Stimulated activated CD8-positive, alpha-beta memory T cell treated with anti-CD3 and anti-CD28 coated beads, Interleukin-7, amount 100 ng/mL, for 4 hours (primary cell): ENCODE results near the gene NDOR1.

Experiments used
- DNase-seq, 2 donors: peaks; one replicate each; pipeline ENCODE4 v3.0.0-alpha.2; 2020; ENCODE audit warnings: low read depth in 2 of 2

The NDOR1 gene

DNA sequence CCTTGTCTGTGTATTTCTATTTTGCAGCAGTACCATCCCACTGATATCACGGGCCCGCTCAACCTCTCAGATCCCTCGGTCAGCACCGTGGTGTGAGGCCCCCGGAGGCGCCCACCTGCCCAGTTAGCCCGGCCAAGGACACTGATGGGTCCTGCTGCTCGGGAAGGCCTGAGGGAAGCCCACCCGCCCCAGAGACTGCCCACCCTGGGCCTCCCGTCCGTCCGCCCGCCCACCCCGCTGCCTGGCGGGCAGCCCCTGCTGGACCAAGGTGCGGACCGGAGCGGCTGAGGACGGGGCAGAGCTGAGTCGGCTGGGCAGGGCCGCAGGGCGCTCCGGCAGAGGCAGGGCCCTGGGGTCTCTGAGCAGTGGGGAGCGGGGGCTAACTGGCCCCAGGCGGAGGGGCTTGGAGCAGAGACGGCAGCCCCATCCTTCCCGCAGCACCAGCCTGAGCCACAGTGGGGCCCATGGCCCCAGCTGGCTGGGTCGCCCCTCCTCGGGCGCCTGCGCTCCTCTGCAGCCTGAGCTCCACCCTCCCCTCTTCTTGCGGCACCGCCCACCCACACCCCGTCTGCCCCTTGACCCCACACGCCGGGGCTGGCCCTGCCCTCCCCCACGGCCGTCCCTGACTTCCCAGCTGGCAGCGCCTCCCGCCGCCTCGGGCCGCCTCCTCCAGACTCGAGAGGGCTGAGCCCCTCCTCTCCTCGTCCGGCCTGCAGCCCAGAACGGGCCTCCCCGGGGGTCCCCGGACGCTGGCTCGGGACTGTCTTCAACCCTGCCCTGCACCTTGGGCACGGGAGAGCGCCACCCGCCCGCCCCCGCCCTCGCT, 37.5 kb upstream of the NDOR1 start:
- no peak for DNase-seq

DNA sequence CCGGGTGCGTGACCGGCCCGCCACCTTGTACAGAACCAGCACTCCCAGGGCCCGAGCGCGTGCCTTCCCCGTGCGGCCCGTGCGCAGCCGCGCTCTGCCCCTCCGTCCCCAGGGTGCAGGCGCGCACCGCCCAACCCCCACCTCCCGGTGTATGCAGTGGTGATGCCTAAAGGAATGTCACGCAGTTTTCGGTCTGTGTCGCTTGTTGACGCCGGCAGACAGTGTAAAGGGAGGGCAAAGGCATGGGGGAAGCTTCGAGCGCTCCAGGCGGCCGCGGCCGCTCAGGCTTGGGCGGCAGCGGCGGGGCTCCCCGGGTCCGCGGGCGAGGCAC, 37.0 kb upstream of the NDOR1 start:
- DNase-seq: no peak

DNA sequence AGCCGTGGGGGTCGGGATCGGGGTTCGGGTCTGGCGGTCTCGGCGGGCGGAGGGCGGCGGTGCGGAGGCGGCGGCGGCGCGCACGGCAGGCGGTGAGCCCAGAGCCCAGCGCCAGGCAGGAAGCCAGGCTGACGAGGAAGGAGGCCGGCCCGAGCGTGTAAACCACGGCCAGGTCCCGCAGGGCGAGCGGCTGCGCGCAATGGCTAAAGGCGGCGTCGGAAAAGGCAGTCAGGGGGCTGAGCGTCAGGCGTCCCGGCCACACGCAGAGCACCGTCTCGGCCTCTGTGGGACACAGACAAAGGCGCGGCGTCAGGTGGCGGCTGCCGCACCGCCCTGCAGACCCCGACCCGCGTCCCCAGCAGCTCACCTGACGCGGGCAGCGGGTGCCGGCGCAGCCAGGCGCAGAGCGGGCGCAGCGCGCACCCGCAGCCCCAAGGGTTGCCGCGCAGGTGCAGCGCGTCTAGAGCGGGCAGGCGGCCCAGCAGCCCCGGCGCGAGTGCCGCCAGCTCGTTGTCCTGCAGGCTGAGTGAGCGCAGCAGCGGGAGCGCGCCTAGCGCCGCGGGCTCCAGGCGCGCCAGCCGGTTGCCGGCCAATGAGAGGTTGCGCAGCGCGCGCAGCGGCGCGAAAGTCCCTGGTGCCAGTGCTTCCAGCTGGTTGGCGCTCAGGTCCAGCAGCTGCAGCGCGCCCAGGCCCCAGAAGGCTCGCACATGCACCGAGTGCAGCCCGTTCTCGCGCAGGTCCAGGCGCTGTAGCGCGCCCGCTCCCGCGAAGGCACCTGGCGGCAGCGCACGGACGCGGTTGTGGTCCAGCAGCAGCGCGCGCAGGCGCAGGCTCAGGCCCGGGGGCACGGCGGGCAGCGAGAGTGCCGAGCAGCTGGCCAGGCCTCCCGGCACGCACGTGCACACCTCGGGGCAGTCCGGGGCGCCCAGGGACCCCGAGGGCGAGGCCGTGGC, 36.3 kb upstream of the NDOR1 start:
- DNase-seq: no peak

DNA sequence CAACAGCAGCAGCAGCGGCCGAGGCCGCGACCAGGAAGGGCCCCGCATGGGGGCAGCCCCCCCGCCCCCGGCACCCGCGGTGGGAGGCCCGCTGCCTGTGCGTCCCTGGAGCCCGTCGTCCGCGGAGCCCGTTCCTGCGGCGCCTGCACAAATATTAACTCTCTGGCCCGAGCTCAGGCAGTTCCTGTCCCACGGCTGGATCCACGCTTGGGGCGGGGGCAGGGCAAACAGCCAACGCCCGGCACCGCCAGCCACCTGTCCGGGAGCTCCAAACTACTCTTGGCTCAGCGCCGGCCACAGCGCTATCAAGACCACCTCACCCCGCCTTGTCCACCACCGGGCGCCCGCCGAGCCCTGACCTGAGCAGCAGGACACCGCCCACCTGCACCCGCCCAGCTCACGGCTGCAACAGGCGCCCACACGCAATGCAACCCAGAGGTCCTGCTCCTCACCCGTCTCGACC, 35.6 kb upstream of the NDOR1 start, which contains the start of gene LRRC26:
TSS of gene LRRC26 (minus strand) at position 156 of the 463 bp plus-strand sequence. CDS start at position 48, 108 bp downstream.
- DNase-seq: no peak

DNA sequence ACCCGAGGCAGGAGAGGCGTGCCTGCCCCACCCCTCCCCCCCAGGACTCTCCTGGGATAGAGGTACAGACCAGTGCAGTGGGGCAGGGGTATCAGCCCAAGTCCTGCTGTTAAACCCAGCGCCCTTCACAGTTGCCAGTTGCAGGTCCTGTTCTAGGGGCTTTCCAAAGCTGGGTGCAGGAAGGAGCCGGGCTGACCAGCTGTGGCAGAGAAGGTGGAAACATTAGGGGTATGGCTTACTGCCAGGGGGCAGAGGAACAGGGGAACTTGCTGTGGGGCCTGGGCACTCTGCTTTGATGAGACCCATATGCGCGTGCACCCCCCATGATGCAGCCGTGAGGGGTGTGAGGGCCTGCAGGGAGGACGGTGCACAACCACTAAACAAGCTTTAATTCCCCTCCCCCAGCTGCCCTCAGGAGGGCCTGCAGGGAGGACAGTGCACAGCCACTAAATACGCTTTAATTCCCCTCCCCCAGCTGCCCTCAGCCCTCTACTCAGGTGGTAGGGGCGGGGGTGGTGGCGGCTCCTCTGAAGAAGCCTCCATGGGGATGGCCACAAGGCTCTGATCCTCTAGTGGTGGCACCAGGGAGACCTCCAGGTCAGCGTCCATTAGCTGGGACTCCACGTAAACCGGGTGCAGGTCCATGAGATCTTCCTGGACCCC, 34.9 kb upstream of the NDOR1 start:
- no peak for DNase-seq

DNA sequence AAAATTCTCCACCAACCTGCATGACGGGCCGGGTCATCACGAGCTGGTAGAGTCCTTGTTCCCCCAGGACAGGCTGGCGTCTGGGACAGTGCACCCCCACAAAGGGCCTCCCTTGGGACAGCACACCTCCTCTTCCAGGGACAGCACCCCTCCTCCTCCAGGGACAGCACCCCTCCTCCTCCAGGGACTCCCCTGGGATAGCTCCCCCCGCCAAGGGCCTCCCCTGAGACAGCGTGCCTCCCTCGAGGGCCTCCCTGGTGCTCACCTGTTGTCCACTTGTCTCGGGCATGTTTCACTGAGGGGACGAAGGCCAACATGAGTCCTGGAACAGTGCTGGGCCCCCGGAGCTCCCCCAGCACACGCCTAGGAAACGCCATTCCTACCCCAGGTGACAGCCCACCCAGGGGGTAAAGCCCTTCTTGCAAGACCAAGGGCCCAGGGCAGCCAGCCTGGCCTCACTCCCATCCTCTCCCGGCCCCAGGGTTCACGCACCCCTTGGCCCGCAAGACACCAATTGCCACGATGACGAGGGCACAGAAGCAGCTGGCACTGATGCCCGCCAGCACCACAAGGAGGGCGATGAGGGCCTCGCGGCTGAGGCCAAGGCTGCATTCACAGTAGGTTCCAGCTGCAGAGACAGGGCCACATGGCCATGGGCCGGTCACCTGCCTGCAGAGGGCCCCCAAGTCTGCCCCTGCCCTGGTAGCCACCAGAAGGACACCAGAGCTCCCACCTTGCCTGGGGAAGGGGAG, 34.2 kb upstream of the NDOR1 start:
- DNase-seq: no peak

DNA sequence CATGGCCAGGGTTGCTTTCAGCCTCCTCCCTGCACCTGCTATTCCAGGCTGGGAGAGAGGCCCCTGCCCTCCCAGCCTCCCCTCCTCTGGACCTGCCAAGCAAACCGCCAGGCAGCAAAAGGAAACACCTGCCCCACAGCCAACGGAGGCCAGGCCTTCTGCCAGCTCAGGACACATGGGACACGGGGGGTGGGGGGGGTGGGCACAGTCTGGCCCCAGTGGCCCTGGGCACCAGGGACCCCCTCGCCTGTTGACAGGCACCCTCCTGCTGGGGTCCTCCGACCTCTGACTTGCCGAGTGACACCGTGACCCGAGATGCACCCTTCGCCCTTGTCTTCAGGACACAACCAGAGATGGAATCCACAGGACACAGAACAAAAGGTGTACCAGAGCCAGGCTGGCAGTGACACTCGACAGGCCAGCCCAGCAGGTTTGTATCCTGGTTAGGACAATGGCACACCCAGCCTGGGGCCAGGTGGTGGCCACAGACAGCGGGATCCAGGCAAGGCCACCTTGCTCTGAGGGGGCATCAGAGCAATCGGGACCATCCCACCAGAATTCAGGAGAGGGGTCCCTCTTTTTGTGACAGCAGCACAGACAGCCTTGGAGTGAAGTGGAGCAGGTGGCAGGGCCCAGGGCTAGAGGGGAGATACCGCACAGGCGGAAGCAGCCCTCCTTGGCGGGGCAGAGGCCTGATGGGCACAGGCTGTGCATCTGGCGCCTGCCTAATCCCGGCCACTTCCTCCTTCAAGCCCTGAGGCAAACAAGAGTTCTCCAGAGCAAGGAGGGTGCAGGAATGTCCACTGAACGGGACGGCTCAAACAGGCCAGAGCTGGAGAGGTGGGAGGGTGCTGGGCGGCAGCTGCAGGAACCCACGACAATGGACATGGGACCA, 32.4 kb upstream of the NDOR1 start:
- no peak for DNase-seq

DNA sequence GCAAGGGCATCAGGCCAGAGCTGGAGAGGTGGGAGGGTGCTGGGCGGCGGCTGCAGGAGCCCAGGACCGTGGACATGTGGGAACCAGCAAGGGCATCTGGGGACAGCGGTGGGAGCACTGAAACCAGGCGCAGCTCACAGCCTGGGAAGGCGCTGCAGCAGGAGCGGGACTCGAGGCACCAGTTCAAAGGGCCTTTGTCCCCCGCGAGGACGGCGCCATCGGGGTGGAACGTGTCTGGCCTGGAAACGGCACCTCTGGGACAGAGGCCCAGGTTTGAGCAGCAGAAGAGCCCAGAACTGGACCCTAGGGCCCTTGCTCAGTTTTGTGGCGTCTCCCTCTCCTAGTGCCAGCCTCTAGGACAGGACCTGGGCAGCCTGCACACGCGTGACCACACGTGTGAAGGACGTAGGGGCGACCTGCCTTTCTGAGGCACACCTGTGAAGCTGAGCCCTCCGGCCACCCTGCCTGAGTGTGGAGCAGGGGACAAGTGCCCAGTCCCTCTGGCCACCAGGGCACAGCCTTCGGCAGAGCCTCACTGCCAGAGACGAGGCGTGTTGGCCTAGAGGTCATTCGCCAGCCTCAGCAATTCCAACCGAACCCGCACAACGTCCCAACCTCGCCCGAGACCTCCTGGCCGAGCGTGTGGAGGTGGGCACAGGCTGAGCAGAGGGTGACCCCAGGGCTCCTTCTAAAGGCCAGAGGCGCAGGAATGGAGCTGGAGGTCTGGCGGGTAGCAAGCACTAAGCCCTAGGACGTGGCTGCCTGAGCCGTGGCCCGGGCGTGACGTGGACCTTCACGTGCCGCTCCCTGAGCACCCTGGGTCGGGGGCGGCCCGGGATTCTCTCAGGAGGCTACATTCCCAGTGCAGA, 31.5 kb upstream of the NDOR1 start:
- no peak for DNase-seq

DNA sequence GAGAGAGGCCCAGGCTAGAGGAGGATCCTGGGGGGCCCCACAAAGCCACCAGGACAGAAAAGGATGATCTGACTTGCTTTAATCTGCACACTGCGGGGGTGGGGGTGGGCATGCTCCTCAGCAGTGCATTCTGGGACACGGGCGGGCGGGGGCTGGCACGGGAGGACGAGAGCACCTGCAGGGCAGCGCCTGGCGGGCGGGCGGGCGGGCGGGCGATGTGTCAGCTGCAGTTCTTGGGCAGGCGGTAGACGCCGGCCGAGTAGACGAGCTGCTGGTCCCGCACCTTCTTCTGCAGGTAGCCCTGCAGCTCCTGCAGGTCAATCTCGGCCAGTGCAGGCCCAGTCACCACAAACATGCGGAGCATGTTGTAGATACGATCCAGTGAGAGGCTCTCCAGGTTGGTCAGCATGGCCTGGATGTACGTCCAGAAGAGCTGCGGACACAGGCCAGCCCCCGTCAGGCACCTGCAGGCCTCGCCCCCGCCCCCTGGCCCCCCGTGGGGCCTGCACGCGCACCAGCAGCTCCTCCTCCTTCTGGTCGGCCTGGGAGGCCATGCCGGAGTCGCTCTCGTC, 30.7 kb upstream of the NDOR1 start:
- DNase-seq: peak in 1 of 2 donors; percentile 26

DNA sequence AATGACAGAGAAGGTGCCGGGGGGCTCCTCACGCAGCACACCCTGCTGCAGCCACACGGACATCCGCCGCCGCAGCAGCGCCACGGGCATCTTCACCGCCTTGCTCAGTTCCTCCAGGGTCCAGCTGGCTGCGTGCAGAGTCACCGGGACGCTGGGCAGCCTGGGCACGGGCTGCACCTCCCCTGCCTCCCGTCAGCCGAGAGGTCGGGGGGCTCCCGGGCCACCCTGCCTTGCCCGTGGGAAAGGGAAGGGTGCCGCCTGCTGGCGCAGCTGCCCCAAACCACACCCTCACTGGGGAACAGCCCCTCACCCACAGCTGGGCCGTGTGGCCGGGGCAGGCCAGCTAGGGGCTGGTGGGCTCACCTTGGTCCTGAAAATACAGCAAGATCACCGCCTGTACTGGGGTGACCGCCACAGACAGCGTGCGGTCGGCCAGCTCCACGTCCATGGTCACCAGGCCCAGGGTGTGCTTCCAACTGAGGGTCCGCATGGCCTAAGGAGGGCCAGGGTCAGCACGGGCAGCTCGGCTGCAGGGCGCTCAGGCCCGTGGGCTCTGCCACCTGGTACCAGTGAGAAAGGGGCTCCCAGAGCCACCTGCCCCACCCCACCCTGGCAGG, 30.0 kb upstream of the NDOR1 start:
- DNase-seq: no peak

DNA sequence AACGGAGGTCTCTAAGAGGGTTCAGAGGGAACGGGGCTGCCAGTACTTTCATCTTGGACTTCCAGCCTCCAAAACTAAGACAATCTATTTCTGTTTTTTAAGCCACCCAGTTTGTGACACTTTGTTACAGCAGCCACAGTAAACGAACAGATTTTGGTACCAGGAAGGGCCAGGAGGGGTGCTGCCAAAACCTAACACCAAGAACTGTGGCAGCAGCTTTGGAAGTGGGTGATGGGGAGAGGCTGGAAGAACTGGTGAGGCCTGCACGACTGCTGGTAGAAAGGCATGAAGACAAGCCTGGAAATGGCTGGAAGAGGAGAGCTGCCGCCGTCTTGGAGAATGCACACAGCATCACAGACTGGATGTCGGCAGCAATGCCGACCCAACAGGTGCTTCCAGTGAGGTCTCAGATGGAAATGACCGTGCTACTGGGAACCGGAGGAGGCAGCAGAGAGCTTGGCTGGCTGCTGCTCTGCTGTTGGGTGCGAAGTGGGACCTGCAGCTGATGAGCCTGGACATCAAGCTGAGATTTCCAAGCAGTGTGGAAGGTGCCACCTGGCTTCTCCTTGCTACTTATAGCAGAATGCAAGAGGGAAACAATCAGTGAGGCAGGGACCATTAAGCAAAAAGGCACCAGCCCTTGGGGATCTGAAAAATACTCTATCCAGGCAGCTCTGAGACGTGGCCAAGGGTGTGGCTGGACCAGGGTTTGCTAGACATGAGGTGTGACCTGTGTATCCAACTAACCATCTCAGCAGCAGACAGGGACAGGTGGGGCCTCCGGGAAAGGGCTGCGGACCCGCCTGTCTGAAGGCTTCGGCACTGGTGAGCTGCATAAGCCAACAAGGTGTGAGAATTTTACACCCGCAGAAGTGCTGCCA, 29.0 kb upstream of the NDOR1 start:
- no peak for DNase-seq

DNA sequence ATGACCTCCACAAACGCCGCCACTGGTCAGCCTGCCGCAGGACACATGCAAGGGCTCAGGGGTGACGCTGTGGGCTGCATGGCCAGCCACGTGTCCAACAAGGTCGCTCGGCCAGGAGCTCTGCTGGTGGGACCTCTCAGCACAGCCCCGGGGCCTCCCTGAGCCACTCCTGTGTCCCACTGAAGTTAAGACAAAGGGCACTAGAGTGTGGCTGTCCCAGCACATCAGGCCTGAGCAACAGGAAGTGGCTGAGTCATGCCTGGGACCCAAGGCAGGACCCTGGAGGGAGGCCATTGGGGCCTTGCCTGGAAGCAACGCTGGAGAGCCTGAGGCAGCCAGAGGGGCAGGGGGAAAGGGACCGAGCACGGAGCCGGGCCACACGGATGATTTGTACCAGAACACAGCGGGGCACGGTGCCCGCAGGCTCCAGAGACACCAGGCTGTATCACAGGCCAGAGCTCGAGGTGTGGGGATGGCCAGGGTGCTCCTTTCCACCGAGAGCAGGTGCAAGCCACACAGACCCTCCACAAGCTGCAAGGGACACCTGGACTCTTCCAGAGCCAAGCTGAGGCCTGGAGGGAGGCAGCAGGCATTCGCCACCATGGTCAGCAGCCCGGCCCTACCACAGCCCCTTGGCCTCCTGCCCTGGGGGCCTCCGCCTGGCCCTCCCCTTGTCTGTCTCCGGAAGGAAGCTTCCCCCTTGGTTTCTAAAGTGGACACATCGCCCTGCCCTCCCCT, 27.1 kb upstream of the NDOR1 start:
- no peak for DNase-seq

DNA sequence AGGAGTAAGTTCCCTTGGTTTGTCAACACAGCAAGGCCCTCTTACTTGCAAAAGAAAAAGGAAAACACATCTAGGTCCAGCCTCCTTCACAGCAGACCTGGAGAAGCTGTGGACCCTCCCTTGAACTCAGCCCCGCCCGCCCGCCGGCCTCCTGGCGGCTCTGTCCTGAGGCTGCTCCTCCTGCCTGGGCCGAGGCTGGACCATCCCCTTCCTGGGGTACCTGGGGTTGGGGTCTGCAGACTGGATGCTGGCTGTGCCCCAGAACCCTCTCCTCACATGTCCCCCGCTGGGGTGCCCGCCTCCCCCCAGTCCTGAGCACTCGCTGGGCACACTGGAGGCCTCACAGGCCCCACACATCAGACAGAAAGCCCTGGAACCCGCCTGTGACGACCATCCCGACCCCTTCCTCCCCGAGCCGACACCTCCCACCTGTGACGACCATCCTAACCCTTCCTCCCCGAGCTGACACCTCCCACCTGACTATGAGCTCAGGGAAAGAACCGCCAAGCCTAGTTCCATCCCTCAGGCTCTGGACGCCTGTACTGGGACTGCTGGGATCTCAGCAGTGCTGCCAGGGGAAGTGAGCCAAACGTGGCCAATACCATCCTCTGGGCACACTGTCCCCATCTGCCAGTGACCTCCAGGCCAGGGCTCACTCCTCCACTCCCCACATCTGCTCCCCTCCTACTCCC, 26.4 kb upstream of the NDOR1 start:
- DNase-seq: no peak

DNA sequence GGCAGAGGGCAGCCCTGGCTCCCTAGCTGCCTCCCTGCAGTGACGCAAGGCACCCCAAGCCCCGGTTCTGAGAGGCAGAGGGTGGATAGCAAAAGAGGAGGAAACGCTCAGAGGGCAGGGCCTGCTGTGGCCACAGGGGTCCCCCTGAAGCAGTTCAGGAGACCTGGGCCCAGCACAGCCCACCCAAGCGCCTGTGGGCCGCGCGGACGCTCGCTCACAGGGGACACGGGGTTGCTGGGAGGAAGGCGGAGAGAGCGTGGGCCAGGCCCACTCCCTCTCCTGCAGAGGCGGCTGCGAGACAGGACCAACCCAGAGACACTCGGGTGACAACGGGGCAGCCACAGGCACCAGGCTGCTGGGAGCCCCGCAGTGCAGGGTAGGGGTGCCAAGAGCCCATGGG, 25.7 kb upstream of the NDOR1 start:
- DNase-seq: no peak

DNA sequence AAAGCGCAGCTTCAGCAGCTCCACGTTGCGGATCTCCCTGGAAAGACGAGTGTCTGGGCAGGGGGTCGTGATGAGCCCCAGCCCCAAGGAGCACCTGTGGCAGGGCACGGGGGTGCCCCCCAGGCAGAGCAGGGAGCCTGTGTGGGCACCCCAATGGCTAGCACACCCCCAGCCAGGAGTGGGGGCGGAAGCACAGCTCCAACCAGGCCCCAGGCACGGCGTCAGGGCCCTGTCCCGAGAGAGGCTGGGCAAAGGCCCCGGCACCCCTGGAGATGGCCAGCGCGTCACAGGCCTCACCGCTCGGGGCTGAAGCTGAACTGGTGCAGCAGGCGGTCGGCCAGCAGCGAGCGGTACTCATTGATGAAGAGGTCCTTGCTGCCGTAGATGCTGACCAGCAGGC, 25.0 kb upstream of the NDOR1 start:
- DNase-seq: no peak

DNA sequence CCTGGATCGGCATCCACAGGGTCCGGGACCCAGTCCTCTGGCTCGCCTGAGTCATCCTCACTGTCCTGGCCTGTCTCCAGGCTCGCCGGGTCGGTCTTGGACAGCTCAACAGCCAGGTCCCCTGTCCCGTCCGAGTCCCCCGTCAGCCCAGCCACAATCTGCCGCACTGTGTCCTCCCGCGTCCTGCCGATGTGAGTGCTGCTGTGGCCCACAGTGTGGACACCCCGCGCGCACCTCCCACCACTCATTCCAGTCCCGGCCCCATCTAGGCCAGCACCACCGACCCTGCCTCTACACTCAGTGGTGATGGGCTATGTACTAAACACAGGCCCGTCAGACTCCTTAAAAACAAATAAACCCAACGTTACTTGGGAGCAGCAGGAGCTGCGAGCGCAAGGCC, 23.8 kb upstream of the NDOR1 start:
- no peak for DNase-seq
